GM21390 (cell line): ENCODE data around the gene ESCO1.
"Not testable (repeated sequence)": the region's sequence is repeated elsewhere in the genome, so short reads cannot be mapped to it uniquely, and the experiment has no call there.

Experiments
- ATAC-seq: cut with Tn5 transposase; IDR thresholded peaks from one replicate; pipeline ENCODE4 v1.9.1; 2021; ENCODE audit not compliant: unreplicated experiment

The ESCO1 gene

GRCh38 chr18:21593540-21594257 lies 6.8 kb downstream of the ESCO1 start:
- ATAC-seq, result no peak

DNA sequence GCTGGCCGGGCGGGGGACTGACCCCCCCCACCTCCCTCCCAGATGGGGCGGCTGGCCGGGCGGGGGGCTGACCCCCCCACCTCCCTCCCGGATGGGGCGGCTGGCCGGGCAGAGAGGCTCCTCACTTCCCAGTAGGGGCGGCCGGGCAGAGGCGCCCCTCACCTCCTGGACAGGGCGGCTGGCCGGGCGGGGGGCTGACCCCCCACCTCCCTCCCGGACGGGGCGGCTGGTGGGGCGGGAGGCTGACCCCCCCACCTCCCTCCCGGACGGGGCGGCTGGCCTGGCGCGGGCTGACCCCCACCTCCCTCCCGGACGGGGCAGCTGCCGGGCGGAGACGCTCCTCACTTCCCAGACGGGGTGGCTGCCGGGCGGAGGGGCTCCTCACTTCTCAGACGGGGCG lies 8.1 kb downstream of the ESCO1 start:
- ATAC-seq, result not testable (repeated sequence)

GRCh38 chr18:21584391-21584790 lies 16.1 kb downstream of the ESCO1 start:
- ATAC-seq, result no peak

DNA sequence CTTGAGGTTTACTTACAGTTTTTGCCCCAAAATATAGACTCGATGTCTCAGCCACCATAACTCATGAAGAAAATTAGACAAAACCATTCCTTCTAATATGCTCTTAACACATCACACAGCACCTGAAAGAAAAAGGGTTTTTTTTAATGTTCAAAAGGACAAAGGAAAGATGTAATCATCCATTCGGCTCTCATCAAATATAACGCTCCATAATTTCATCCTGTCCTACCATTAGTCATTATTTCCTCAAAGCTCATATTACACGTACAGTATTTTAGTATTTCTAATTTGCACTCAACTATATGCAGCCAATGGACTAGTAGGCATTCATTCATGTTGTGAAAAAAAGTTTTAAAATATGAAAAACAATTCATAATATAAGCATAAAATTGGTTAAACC lies 24.8 kb downstream of the ESCO1 start:
- ATAC-seq, result no peak

GRCh38 chr18:21571772-21572171 lies 28.7 kb downstream of the ESCO1 start:
- no peak for ATAC-seq

DNA sequence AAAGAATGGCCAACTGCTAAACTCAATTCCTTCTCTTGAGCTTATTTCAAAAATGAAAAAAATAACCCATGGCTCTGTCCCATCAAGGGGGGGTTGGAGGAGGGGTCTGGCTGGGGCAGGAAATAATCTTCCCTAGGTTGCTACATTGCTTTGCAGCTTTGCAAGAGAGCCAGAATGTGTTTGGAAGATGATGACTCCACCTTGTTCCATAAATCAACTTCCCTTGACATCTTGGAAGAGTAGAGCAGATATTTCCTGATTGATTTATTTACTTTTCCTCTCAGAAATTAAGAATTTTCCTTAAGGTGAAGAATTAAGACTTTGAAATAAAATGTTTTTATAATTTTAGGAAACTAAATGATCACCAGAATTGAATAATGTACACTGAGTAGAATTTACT lies 41.3 kb downstream of the ESCO1 start:
- ATAC-seq, result no peak

- ATAC-seq, result no peak
Observed at GRCh38 chr18:21557607-21558253, 42.8 kb downstream of the ESCO1 start.

DNA sequence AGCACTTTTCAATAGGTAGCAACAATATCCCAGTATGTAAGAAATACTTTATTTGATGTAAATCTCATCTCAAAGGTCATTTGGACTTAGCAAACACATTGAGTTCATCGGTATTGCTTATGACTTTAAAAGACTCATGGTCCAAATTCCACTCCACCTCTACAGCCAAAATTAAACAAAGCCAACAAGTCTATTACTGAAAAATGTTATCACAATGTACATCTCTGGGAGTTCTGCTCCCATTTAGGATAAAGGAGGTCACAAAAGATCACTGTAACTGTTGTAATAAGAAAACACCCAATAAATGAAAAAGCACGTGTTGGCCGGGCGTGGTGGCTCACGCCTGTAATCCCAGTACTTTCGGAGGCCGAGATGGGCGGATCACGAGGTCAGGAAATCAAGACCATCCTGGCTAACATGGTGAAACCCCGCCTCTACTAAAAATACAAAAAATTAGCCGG lies 50.0 kb downstream of the ESCO1 start:
- no peak for ATAC-seq

GRCh38 chr18:21548647-21549046 lies 51.9 kb downstream of the ESCO1 start:
- ATAC-seq, result no peak

- no peak for ATAC-seq
Observed at GRCh38 chr18:21546423-21546822, 54.1 kb downstream of the ESCO1 start.

DNA sequence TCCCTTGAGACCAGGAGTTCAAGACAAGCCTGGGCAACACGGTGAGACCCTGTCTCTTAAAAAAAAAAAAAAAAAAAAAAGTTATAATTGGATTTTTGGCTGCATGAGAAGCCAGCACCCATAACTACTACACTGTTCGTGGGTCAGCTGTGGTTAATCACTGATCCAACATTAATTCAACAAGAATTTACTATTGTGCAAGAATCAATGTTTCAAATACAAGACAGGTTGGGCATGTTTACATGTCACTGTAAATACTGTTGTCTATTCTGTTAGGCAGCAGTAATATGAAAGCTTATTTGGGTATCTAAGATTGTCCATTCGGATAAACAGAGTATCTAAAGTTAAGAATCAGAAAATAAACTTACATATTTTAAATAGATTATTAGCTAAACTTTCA lies 62.3 kb downstream of the ESCO1 start:
- no peak for ATAC-seq

- ATAC-seq, result no peak
Observed at GRCh38 chr18:21534327-21534726, 66.2 kb downstream of the ESCO1 start.

- no peak for ATAC-seq
Observed at GRCh38 chr18:21526463-21526862, 74.0 kb downstream of the ESCO1 start.

- ATAC-seq, result no peak
Observed at GRCh38 chr18:21525916-21526315, 74.6 kb downstream of the ESCO1 start.

GRCh38 chr18:21522530-21522929 lies 78.0 kb downstream of the ESCO1 start:
- ATAC-seq, result no peak

- no peak for ATAC-seq
Observed at GRCh38 chr18:21513741-21514140, 86.8 kb downstream of the ESCO1 start.

GRCh38 chr18:21513292-21513691 lies 87.2 kb downstream of the ESCO1 start:
- ATAC-seq, result no peak

DNA sequence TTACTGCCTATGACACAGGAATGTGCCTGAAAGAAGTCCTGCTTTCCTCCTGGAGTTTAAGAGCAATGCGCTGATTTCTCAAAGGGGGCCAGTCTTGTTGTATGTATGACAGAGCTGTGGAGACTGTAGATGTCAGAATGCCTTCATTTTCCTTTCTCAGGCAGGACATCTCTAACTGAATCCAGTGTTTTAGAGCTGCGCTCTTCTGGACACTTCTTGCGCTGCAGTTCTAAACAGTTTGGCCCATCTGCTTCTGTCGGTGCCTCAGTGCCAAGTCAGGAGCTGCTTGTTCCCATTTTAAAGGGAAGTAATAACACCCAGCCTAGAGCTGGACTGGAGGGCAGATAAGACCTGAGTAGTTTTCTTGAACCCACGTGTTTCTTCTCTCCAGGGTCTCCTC lies 91.4 kb downstream of the ESCO1 start:
- no peak for ATAC-seq

DNA sequence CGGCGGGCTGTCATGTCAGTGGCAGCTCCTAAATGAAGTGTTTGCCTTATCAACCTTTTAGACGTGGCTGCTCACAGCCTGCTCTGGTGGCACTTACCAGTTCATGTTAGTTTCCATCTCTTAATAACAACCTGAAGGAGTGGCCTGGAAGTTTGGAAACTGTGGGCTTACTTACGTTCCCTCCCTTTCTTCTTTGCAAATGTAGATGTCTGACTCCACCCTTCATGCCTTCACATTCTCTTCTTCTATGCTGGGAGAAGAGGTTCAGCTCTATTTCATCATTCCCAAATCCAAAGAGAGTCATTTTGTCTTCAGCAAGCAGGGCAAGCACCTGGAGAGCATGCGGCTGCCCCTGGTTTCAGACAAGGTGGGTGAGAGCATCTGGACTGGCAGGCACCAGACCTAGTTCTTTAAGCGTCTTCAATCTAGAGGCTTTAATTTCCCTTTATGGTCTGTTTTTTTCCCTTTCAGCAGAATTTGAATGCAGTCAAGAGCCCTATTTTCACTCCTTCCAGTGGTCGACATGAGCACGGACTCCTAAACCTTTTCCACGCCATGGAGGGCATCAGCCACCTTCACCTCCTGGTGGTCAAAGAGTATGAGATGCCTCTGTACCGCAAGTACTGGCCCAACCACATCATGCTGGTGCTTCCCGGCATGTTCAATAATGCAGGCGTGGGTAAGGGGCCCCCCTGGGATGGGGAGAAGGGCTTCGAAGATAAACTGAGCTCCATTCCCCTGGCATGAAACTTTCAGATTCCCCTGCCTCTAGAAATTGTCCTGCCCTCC lies 92.4 kb downstream of the ESCO1 start:
- no peak for ATAC-seq

GRCh38 chr18:21502661-21503060 lies 97.8 kb downstream of the ESCO1 start:
- no peak for ATAC-seq

DNA sequence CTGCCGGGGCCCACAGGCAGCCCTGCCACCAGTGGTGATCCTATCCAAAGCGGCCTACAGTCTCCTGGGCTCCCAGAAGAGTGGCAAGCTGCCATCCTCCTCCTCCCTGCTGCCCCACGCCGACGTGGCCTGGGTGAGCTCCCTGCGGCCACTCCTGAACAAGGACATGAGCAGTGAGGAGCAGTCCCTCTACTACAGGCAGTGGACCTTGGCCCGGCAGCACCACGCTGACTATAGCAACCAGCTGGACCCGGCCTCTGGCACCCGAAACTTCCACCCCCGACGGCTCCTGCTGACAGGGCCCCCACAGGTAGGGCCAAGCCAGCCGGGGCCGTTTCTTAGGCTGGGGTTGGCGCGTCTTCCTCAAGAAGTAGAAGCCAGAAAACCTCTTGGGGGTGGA lies 100.5 kb downstream of the ESCO1 start:
- no peak for ATAC-seq

DNA sequence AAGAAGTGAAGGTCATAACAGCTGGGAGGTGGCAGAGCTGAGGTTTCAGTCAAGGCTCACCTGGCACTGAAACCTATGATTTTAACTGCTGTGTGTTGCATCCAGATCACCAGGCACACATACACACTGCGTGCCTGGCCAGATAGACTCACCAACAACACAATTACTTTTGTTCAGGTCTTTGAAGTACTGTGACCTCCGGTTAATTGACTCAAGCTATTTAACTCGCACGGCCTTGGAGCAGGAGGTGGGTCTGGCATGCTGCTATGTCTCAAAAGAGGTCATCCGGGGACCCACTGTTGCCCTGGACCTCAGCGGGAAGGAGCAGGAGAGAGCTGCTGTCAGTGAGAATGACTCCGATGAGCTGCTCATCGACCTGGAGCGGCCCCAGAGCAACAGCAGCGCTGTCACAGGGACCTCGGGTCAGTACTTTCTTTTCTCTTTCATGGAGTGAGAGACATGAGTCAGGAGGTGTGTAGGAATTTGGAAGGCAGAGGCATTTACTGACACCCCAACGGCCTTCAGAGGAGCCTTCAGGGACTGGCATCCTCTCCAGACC lies 104.1 kb downstream of the ESCO1 start:
- no peak for ATAC-seq
